Measurements from ENCODE around the gene NALCN. TPM values are rescaled to one million over a fixed set of nuclear protein-coding genes. Genes with fewer than 3 reads are reported as not detected.

Gene NALCN
- total and polyA plus RNA-seq, 4 donors = 0.11 to 0.64 (median 0.37) TPM

GRCh38 chr13:101035119-101035620, 381.1 kb downstream of the NALCN start:
- TF ChIP-seq CTCF (IDR thresholded peaks at IDR 0.05; ENCODE audit: control extremely low read depth, extremely low read depth) = no peak
- no peak overlapping the region for H3K27ac ChIP-seq (ENCODE audit: low read depth in 1 of 2, low read length in 1 of 2)
- WGBS, 2 donors = 75 to 83% methylated on average over 6 of the region's 6 CpGs
- H3K9me3 ChIP-seq (ENCODE audit: control insufficient read depth in 4 of 4, insufficient read depth in 3 of 4, low read length in 3 of 4) = peaks cover 0 to 6% (median 0%) of the 10 kb centered on the region in 4 donors
- H3K4me1 ChIP-seq (ENCODE audit: control insufficient read depth in 5 of 5, insufficient read depth in 5 of 5, low read length in 5 of 5) = no peaks in the 10 kb centered on the region
- no peak for DNase-seq
- ATAC-seq (ENCODE audit: insufficient read depth, low FRiP score) = no peak
- no peak overlapping the region for H3K4me3 ChIP-seq
- H3K36me3 ChIP-seq (ENCODE audit: control insufficient read depth in 4 of 4, insufficient read depth in 4 of 4, low read length in 4 of 4) = no peaks in the 10 kb centered on the region
- no peaks in the 10 kb centered on the region for H3K27me3 ChIP-seq (ENCODE audit: control insufficient read depth in 3 of 3, insufficient read depth in 3 of 3, low read length in 2 of 3)
- H3K9ac ChIP-seq (ENCODE audit: insufficient read depth in 1 of 2, low read length in 2 of 2) = no peak overlapping the region

- TF ChIP-seq CTCF (IDR thresholded peaks at IDR 0.05; ENCODE audit: control extremely low read depth, extremely low read depth) = no peak
Observed at GRCh38 chr13:101026736-101027398, 389.4 kb downstream of the NALCN start.

GRCh38 chr13:101026328-101026727, 390.0 kb downstream of the NALCN start:
- H3K27me3 ChIP-seq (ENCODE audit: control insufficient read depth in 3 of 3, insufficient read depth in 3 of 3, low read length in 2 of 3) = no peaks in the 10 kb centered on the region
- no peaks in the 10 kb centered on the region for H3K36me3 ChIP-seq (ENCODE audit: control insufficient read depth in 4 of 4, insufficient read depth in 4 of 4, low read length in 4 of 4)
- no peak overlapping the region for H3K27ac ChIP-seq (ENCODE audit: low read depth in 1 of 2, low read length in 1 of 2)
- H3K4me3 ChIP-seq = no peak overlapping the region
- TF ChIP-seq CTCF (IDR thresholded peaks at IDR 0.05; ENCODE audit: control extremely low read depth, extremely low read depth) = no peak
- no peak for DNase-seq
- H3K9me3 ChIP-seq (ENCODE audit: control insufficient read depth in 4 of 4, insufficient read depth in 3 of 4, low read length in 3 of 4) = peaks cover 0 to 1% (median 0%) of the 10 kb centered on the region in 4 donors
- no peak for ATAC-seq (ENCODE audit: insufficient read depth, low FRiP score)
- no peaks in the 10 kb centered on the region for H3K4me1 ChIP-seq (ENCODE audit: control insufficient read depth in 5 of 5, insufficient read depth in 5 of 5, low read length in 5 of 5)
- 38 to 51% methylated on average over 6 of the region's 6 CpGs for WGBS, 2 donors
- H3K9ac ChIP-seq (ENCODE audit: insufficient read depth in 1 of 2, low read length in 2 of 2) = no peak overlapping the region

More at GRCh38 chr13:101026736-101027398, 389.4 kb downstream of the NALCN start:
- whole genome bisulfite sequencing, 2 donors = 79 to 83% methylated on average over 4 of the region's 4 CpGs
- Histone ChIP-seq H3K4me1 (ENCODE audit: control insufficient read depth in 5 of 5, insufficient read depth in 5 of 5, low read length in 5 of 5) (no peaks in the 10 kb centered on the region), H3K36me3 (ENCODE audit: control insufficient read depth in 4 of 4, insufficient read depth in 4 of 4, low read length in 4 of 4) (no peaks in the 10 kb centered on the region), H3K9ac (ENCODE audit: insufficient read depth in 1 of 2, low read length in 2 of 2) (no peak overlapping the region), H3K27me3 (ENCODE audit: control insufficient read depth in 3 of 3, insufficient read depth in 3 of 3, low read length in 2 of 3) (no peaks in the 10 kb centered on the region), H3K9me3 (ENCODE audit: control insufficient read depth in 4 of 4, insufficient read depth in 3 of 4, low read length in 3 of 4) (peaks cover 0 to 1% (median 0%) of the 10 kb centered on the region in 4 donors), H3K27ac (ENCODE audit: low read depth in 1 of 2, low read length in 1 of 2) (no peak overlapping the region), H3K4me3 (no peak overlapping the region)
- ATAC-seq (ENCODE audit: insufficient read depth, low FRiP score) = no peak
- no peak for DNase-seq

Measured in lung (tissue), 12 donors.